Measurements from ENCODE around the gene EFS.

EFS gene

DNA sequence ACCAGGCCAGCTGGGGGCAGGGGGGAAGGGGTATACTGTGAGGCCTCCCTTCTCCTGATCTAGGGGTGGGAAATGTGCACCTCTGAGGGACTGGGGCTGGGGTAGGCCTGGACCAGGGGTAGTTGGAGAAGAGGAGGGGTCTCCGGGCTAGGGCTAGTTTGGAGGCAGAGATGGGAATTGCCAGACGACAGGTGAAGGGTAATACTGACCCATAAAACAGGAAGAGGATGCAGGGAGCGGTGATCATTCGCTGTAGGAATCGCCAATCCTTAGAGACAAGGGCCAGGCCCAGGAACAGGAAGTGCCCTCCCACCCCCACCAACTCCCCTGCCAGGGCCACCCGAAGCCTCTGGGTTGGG lies 16.7 kb downstream of the EFS start:
- no peak overlapping the region for H3K4me3 ChIP-seq (ENCODE audit: control insufficient read depth, low read depth, low read length)
- TF ChIP-seq, protein P1, sequence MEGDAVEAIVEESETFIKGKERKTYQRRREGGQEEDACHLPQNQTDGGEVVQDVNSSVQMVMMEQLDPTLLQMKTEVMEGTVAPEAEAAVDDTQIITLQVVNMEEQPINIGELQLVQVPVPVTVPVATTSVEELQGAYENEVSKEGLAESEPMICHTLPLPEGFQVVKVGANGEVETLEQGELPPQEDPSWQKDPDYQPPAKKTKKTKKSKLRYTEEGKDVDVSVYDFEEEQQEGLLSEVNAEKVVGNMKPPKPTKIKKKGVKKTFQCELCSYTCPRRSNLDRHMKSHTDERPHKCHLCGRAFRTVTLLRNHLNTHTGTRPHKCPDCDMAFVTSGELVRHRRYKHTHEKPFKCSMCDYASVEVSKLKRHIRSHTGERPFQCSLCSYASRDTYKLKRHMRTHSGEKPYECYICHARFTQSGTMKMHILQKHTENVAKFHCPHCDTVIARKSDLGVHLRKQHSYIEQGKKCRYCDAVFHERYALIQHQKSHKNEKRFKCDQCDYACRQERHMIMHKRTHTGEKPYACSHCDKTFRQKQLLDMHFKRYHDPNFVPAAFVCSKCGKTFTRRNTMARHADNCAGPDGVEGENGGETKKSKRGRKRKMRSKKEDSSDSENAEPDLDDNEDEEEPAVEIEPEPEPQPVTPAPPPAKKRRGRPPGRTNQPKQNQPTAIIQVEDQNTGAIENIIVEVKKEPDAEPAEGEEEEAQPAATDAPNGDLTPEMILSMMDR (IDR thresholded peaks at IDR 0.05; ENCODE audit: control insufficient read depth, insufficient read depth, low read depth, low read length, missing control alignments): no peak
- DNase-seq (ENCODE audit: low read depth): no peak

DNA sequence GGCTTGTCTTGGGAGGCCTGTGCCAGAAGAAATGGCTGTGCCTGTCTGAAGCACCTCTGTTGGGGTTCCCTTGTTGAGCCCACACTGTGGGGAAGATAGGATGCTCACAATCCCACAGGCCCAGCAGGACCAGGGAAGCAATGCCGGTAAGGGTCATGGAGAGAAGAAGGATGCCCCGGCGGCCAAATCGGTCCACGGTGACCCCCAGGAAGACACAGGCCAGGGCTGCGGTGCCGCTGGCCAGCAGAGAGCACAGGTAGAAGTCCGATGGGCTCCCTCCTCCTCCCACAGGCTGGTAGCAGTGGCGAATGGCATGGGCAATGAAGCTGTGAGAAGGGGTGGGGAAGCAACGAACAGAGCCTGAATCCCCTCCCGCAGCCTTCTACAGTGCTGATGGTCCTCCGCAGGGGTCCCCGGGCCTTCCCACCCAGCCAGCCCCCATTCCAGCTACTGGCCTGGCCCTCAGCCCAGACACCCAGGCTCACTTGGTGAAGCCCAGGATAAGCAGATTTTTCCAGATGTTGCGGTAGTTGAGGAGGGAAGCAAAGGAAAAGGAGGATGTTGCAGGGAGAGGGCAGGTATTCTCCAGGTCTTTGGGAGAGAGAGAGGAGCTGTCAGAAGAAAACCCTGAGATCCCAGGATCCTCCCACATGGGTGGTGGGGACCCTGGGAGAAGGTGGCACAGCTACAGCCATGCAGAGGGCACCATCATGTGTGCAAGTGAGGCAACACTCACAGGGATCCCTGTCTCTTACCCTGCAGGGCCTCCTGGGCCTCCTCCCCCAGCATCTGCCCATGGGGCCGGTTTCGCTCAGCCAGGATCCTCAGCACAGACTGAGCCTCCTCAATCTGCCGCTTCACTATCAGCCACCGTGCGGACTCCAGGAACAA lies 17.3 kb downstream of the EFS start:
- TF ChIP-seq, protein P1 (IDR thresholded peaks at IDR 0.05; ENCODE audit: control insufficient read depth, insufficient read depth, low read depth, low read length, missing control alignments): no peak

DNA sequence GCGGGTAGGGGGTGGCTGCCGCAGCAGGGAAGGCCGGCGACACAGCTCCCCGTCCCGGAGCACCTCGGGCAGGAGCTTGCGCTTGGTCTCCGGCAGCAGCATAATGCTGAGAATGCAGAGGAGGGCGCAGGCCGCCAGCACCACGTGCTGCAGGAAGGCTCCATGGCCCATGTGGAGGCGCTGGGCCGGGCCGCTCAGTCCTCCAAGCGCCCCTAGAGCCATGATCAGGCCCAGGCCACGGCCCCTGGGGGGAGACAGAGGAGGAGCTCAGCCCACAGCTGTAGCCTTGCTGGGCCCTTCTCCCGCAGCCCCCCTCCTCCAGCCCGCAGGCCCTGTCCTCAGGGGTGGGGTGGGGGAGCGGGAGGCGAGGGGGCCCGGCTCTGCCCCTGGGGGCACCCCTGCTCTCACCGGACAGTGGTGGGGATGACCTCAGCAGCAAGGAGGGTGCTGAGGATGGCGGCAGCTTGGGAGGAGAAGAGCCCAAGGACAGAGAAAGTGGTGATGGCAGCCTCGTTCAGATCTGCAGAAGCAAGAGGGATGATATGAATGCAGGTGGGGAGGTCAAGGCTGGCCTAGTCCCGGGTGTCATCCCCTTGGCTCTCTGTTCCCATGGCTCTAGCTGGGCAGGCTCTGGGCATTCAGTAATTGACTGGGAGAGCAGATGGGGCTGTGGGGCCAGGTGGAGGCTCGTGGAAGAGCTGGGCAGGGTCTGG lies 18.1 kb downstream of the EFS start:
- TF ChIP-seq, protein P1 (IDR thresholded peaks at IDR 0.05; ENCODE audit: control insufficient read depth, insufficient read depth, low read depth, low read length, missing control alignments): no peak
- DNase-seq (ENCODE audit: low read depth): no peak
- no peak overlapping the region for H3K4me3 ChIP-seq (ENCODE audit: control insufficient read depth, low read depth, low read length)

More for the DNA sequence above, 17.3 kb downstream of the EFS start:
- no peak for DNase-seq (ENCODE audit: low read depth)
- no peak overlapping the region for H3K4me3 ChIP-seq (ENCODE audit: control insufficient read depth, low read depth, low read length)

DNA sequence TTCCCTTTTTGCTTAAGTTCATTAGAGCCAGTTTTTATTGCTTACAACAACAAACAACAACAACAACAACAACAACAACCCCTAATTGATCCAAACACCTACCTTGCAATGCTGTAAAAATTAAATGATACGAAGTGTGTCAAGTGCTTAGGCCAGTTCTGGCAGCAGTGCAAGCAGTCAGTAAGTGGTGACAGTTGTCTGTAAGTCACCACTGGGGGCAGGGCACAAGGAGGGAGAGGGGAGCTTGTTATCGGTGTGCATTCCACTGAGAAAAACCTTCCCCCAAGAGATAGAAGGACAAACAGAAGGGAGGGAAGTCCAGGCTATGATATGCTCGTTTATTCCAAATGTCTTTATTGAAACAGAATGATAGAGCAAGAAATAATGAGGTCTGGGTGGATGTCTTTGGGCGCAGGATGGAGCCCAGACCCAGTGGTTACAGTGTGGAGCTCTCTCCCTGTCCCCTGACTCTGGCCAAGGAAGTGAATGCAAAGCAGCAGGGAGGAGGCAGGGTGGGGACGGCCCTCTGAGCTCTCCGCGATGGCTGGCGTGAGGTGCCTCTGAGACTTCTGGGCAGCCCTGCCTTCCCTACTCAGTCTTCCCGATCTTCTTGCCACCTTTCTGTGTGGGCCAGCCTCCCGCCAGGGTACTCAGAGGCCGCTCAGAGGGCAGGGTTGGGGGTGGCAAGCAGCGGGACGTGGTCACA lies 18.8 kb downstream of the EFS start:
- DNase-seq (ENCODE audit: low read depth): no peak
- TF ChIP-seq, protein P1 (IDR thresholded peaks at IDR 0.05; ENCODE audit: control insufficient read depth, insufficient read depth, low read depth, low read length, missing control alignments): no peak
- H3K4me3 ChIP-seq (ENCODE audit: control insufficient read depth, low read depth, low read length): no peak overlapping the region

DNA sequence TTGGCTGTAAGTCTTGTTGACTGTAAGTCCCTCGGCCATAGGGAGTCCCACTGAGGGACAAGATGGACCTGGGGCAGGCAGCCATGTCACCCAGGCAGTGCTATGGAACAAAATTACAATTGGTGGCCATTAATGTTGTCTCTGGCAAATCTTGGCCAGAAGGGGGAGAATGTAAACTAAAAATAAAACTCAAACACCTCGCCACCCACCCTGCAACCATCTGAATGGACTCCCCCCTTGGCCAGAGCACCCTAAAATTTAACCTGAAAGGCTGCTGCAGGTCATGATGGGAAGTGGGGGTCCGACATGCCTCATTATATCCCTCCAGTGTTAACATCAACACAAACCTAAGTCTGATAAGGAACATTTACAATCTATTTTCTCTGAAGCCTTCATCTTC lies 20.5 kb downstream of the EFS start:
- no peak for DNase-seq (ENCODE audit: low read depth)
- TF ChIP-seq, protein P1 (IDR thresholded peaks at IDR 0.05; ENCODE audit: control insufficient read depth, insufficient read depth, low read depth, low read length, missing control alignments): no peak
- no peak overlapping the region for H3K4me3 ChIP-seq (ENCODE audit: control insufficient read depth, low read depth, low read length)

- TF ChIP-seq, protein P1 (IDR thresholded peaks at IDR 0.05; ENCODE audit: control insufficient read depth, insufficient read depth, low read depth, low read length, missing control alignments): no peak
- H3K4me3 ChIP-seq (ENCODE audit: control insufficient read depth, low read depth, low read length): no peak overlapping the region
- DNase-seq (ENCODE audit: low read depth): no peak
Observed at GRCh38 chr14:23339506-23340268, 25.3 kb downstream of the EFS start.

Data from AG09309 (cell line).